Fibroblast of skin of left biceps (primary cell): ENCODE measurements around the gene BRPF1.
A peak's percentile ranks its signal among the peaks of the same experiment; 100 is the strongest.
"Not testable (repeated sequence)": the region's sequence is repeated elsewhere in the genome, so short reads cannot be mapped to it uniquely, and the experiment has no call there.

Source experiments
- DNase-seq, 2 experiments: peaks; one replicate each; pipeline ENCODE4 v3.0.0-alpha.2; 2013; ENCODE audit warnings: low read depth in 2 of 2

BRPF1 gene

DNA sequence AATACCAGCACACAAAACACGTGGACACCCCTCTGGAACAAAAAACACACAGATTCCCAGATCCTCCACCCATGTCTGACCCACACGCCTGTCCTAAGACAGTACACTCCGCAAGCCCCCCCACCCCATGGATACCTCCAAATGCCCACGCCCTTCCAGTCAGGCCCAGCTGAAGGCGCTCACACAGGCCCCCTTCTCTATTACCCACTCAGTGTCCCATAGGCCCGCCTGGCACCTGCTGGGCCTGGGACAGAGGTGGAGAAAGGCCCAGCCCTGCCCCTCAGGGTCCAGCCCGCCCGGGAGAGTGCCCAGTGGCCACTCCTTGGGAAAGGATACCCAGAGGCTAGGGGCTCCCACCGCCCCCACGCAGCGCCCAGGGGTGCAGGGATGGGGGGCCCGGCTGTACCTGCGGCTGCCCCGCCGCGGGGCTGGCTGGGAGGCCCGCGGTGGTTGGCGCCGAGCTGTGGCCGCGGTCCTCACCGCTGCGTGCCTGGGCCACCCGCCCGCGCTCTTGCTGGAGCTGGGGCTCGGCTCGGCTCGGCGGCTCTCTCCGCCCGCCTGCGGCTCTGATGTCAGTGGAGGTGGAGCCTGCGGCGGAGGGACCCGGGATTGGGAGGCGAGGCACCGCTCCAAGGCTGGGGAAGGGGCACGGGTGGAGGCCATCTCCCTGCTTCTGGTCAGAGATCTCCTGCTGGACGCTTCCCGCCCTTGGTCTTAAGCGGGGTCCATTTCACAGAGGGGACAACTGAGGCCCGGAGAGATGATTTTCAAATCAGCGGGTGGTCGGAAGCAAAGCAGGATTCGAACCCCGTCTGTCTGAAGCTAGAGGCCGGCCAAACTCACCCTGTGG lies 38.1 kb downstream of the BRPF1 start, which contains the start of gene CAMK1:
CAMK1 (minus strand) TSS at position 522 of the 850 bp plus-strand sequence. CDS start 2,198 bp downstream, outside the sequence.
- DNase-seq = peak in 1 of 2 experiments; percentile 27

DNA sequence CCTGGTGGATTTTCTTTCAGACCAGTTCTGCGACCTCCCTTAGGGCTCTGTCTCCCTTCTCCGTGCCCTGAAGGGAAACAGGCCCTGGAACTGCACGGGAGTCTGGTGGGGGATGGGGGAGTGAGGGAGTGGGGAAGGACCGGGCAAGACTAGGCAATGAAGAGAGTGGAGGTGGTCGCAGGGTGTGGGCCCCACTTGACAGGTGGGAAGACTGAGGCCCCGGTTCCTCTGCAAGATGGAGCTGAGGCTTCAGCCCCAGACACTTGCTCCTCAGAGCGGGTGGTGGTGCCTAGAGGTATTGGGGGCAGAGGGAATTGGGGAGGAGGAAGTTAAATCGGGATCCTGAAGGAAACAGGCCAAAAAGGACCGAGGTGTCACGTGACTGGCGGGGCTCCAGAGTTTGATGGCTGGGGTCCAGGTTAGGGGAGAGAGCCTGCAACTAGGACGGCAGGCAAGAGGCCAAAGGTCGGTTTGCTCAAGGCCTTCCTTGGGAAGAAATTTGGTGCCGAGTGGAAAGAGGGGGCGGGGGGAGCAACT lies 38.8 kb downstream of the BRPF1 start:
- no peak for DNase-seq

DNA sequence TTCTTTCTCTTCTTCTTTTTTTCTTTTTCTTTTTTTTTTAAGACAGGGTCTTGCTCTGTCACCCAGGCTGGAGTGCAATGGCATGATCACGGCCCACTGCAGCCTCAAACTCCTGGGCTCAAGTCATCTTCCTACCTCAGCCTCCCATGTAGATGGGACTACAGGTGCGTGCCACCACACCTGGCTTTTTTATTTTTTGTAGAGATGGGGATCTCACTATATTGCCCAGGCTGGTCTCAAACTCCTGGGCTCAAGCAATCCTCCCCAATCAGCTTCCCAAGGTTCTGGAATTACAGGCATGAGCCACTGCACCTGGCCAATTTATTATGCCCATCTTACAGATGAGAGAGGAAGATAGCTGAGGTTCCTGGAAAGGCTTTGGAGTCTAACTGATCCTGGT lies 39.5 kb downstream of the BRPF1 start:
- DNase-seq = not testable (repeated sequence)

DNA sequence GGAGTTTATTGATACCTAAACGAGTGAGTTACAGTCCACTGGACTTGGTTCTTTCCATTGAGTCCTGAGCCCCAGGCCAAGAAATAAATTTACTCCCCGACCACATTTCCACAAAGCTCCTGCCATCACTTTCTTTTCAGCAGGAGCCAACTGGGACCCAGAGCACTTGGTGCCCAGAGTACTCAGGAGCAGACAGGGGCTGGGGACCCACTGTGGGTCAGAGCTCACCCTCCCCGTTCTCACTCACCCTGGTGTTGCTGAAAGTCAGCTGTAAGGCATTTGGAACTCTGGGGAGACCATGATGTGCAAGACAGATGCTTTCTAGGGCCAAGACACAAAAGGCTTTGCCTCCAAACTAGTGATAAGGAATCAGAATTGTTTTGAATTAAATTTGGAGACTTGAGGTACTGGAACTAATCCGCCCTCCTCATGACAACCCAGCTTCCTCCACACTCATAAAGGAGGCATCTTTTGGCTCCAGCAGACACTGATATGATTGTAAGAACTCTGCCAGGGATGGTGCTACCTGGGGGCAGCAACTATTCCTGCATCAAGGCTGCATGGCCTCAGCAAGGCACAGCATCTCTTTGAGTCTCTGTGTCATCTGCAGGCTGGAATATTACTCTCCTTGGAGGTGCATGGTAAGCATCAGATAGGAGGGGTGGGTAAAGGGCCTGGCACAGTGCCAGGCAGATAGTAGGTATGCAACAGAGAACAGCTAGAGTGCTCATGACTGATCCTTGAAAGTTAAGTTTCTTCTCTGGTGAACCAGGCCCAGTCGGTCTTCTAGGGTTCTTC lies 45.6 kb downstream of the BRPF1 start:
- DNase-seq = no peak

DNA sequence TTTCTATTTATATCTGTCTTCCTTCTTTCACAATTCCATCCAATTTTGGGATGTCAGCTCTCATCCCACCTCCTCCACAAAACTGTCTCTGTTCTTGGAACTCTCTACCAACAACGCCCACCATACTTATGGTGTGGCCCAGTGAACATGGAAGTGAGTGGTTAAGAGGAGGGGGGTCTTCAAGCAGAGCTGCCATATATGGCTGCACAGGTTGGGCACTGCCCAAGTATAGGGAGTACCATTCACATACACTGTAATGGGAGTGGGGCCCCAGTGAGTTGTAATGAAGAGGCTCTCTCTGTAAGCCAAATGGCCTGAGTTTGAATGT lies 46.1 kb downstream of the BRPF1 start:
- no peak for DNase-seq

DNA sequence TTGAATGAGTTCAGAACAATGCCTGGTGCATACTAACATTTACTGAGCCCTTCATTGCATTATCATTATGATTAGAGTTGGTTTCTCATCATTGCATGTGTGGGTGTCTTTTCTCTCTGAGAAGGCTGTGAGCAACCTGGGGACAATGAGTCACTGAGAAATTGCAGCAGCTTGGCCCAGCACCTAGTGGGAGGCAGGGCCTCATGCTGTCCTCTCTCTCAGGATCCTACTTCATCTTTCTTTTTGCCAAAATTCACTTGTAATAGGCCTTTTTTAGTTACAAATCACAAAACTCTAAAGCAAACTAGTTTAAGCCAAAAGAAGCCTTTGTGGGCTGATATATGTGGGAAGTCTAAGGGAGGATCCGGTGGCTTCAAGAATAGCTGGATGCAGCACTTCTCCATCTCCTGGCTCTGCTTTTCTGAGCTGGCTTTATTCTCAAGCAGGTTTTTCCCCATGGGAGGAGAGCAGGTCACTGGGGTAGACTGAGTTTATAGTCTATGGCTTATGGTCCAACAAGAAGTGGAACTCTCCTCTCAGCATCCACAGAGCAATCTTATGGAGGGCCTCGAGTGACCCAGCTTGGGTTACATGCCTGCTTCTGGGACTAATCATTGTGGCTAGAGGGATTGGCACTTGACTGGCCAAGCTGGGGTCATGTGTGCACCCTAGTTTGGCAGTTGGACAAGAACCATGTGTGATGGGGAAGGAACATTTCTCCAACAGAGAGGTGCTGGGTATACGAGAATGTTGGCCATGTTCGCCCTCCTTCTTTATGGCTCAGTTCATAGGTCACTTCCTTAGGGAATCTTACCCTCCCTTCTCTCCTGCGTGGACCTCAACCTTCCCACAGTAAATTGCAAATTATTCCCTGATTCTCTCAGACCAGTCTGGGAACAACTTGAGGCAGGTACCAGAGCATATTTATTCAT lies 46.9 kb downstream of the BRPF1 start:
- peak in 1 of 2 experiments; percentile 24 for DNase-seq

DNA sequence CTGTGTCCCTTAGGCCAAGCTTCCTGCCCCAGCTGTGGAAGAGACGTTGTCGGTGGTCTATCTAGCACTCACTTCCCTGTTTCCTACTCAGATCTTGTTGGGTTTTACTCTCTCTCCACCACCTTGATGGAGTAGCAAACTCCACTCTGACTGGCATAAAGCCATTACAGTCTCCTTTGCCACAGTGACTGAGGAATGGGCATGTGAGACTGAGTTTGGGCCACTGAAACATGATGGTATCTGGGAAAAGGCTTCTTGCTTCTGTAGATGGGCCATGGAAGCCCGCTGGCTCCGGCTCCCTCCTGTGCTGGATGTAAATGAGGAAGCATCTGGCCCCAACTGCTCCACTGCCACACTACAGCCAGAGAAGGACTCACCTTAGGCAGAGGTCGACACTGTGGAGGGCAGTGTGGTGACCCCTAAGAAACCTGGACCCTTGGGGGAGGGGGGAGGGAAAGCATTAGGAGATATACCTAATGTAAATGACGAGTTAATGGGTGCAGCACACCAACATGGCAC lies 47.6 kb downstream of the BRPF1 start:
- DNase-seq = no peak

DNA sequence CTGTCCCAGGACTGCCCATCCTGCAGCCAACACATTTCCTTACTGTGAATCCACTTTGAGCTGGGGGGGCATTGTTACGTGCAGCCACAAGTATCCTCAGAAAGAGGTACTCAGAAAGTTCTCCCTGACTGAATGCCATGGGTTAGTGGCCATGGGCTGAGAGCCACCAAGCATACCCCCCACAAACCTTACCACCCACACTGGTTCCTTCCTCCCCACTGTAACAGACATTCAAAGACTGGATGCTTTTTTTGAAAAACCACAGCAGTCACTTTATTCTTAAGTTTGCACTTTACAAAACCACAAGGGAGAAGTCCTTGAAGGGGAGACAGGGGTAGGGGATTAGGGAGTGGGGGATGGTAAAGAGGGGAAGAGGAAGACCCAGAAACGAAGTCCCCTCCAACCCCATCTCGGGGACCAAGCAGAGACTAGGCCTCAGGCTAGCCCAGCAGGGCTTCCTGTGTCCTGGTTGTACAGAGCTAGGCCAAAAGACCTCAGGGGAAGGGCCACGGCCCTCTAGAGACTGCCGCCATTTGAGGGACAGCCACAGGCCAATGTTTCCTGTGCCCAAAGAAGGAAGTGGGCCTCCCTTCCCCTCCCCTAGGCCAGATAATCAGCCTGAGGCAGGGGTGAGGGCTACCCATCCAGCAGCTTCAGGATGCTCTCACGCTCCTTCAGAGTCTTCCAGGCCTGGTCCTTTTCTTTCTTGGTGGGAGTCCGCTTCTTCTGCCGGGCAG lies 48.4 kb downstream of the BRPF1 start:
- no peak for DNase-seq

DNA sequence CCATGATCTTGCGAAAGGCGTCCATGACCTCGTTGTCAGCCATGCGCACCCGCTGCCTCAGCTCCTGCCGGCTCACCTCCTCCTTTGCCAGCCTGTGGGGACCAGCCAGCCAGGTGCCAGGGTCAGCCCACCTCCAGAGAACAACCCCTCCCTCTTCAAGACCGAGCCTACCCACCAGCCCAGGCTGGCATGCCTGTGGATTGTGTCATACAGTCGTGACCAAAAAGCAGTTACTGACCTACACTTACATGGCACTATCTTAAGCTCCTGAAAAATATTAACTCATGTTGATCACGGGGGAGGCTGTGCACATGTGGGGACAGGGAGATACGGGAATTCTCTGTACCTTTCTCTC lies 48.9 kb downstream of the BRPF1 start:
- no peak for DNase-seq

DNA sequence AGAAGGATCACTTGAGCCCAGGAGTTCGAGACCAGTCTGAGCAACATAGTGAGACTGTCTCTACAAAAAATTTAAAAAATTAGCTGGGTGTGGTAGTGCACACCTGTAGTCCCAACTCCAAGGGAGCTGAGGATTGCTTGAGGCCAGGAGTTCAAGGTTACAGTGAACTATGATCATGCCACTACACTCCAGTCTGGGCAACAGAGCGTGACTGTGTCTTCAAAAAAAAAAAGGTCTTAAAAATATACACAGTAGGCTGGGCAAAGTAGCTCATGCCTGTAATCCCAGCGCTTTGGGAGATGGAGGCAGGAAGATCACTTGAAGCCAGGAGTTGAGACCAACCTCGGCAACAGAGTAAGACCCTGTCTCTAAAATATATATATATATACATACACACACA lies 49.4 kb downstream of the BRPF1 start:
- DNase-seq = no peak

DNA sequence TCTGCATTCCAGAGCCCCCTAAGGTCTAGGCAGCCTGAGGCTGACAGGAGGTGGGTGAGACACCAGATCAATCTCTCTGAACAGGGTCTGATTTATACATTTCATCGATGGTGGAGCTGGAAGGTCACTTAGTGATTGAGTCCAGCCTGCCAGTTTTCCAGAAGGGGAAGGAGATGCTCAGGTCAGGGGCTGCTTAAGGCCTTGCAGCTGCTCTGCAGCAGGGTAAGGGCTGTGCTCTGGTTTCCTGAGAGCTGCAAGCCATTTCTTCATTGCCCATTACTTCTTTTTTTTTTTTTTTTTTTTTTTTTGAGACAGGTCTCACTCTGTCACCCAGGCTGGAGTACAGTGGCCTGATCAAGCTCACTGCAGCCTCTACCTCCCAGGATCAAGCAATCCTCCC lies 50.0 kb downstream of the BRPF1 start:
- DNase-seq = no peak

DNA sequence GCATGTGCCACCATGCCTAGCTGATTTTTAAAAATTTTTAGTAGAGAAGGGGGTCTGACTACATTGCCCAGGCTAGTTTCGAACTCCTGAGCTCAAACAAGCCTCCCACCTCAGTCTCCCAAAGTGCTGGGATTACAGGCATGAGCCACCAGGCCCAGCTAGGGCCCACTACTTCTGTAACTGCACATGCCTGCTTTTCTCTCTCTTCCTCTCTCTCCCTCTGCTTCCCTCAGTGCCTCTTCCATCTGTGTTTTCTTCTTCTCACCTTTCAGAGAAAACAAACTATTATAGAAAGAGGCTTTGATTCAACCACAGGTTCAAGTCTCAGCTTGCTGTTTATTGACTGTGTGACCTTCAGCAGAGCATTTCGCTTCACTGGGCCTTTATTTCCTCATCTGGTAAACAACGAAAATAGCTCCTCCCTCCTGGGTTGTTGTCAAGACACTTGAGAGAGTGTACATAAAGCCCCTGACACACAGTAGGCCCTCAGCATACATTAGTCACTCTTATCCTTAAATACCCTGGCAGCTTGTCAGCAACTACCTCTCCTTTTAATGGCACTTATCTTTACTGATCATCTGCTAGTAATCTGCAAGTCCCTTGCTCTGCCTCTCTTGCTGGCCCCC lies 50.6 kb downstream of the BRPF1 start:
- no peak for DNase-seq

DNA sequence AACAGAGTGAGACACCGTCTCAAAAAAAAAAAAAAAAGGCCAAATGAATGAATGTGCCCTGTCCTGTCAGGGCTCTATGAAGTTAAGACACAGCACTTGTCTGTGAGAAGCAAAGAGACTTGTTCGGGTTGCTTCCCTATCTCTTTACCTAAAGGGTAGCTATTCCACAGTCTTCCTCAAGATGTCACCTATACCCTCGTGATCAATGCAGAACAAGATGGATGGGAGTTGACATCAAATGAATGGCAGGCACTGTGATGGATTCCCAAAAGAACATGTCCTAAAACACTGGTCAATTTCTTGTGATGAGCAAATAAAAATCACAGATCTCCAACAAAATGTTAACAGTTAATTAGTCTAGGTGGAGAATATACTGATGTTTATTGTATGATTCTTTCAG lies 51.2 kb downstream of the BRPF1 start:
- DNase-seq = no peak

DNA sequence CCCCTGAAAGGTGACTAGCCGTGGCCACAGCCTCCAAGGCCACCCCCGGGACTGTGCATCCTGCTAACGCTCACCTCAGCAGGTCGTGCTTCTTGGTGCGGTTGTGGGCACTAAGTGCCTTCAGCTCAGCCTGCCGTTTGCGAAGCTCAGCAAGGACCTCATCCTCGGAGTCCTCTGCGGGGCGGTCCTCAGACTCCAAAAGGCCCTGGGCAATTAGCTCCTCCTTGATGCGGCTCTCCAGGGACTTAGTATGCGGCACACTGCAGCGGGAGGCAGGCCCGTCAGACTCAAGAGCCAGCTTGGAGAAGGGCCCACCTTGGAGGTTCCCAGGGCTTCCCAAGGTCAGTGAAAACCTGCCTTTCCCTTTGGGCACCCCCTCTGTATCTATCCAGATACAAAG lies 52.4 kb downstream of the BRPF1 start:
- no peak for DNase-seq

DNA sequence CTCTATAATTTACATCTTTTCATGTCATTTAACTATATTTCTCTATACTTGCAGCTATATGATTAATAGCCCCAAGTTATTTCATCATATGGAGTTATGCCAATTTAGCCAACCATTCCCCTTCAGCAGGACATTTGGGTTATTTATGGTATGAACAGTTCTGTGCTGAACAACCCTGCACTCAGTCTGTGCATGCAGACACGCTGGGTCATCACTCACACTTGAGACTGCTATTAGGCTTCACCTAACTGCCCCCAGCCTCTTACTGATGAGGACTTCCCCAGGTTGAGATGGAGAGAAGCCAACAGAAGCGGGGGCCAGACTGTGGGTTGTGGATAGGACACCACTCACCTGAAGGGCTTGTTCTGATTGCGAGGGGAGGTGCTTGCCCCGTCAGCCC lies 53.4 kb downstream of the BRPF1 start:
- no peak for DNase-seq

DNA sequence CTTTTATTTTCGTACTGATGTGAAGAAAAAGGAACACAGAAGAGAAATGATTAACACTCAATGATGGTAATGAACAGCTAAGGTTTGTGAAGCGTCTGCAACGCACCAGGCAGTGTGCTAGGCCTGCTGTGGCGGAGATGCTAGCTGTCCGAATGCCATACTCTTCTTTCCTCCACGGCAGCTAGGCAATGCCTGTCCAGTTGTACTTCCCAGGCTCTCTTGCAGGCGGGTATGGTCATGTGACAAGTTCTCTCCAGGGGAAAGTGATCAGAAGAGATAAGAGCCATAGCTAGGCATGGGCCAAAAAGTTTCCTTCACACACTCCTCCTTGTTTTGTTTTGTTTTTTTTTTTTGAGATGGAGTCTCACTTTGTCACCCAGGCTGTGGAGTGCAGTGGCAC lies 54.1 kb downstream of the BRPF1 start:
- DNase-seq = no peak

DNA sequence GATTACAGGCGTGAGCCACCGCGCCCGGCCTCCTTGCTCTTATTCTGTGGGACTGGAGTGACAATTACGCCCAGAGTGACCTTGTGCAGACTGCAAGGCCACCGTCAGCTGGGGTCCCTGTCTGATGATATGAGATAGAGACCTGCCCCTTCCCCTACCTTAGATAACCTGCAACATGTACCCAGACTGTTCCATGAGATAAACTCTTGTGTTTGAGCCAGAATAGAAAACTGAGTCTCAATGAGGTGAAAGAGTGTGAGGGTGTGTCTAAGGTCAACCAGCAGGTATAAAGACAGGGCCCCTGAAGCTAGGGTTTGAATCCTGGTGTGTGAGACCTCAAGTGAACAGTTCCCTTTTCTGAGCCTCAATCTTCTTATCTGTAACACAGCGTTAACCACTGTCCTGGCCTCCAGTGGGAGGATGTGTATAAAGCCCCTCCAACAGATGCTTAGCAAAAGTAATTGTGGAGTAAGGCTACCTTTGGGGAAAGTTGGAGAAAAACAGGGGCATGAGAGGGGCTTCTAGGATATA lies 54.7 kb downstream of the BRPF1 start:
- no peak for DNase-seq

DNA sequence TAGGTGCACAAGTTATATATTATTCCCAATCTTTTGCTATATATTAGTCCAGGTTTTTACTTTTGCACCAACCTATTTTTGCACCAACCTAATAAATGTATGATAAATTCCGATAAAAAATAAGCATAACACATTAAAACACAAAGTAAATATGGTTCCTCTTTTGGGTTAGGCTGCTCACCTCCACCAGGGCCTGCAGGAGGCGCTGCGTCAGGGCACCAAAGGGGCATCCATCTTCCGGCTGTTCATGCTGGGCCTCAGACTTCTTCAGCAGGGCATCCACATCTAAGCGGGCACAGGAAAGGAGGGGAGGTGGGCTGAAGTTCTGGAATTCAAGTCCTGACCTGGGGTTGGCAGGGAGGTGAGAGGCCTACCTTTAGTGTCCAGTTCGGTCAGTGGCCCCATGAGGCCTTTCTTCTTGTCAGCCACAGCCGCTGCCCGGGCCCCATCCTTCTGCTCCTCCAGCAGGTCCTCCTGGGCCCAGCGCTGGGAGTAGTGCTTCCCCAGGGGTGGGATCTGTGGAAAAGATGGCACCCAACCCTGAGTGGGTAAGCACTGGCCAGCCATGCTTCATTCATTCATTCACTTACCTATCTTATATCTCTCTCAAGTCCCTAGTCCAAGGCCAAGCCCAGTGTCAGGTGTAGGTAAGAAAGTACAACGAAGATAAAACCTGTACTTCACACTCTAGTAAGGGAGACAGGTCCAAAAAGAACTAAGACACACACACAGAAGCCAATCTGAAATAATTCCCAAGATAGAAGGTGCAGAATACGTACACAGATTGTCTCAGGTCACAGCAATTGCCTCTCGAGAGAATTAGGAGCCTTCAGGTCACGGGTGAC lies 55.5 kb downstream of the BRPF1 start:
- DNase-seq = no peak

DNA sequence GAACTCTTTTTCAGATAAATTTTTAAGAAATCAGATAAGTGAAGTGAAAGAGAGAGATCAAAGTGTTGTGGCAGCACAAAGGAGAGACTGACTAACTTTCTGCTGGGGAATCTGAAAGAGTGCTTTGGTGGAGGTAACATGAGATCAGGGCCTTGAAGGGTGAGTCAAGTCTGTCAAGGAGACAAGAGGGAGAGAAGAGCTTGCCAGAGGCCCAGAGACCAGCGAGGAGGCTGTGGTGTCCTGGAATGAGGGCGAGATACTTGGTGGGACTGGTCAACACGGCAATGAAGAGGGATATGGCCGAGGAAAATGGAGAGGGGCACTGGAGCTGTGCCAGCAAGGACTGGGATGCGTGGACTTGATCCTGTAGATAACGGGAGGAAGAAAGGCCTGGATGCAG lies 56.2 kb downstream of the BRPF1 start:
- DNase-seq = no peak
